Fibroblast of villous mesenchyme (primary cell): ENCODE data around the gene DPF3. TPM values are rescaled to one million over a fixed set of nuclear protein-coding genes. Genes with fewer than 3 reads are reported as not detected.

Experiments used
- DNase-seq: peaks from one replicate; pipeline ENCODE4 v3.0.0-alpha.2; 2010; ENCODE audit warnings: low read depth
- H3K4me3 ChIP-seq: 2 replicates; pipeline ENCODE4 v1.5.1; 2011; ENCODE audit warnings: low read depth, mild to moderate bottlenecking, low read length
- CTCF ChIP-seq: IDR thresholded peaks from 2 replicates; pipeline ENCODE4 v1.5.1; 2012; ENCODE audit warnings: low read depth, mild to moderate bottlenecking, low read length; ENCODE audit not compliant: insufficient read depth
- total RNA-seq: library from RNA; depleted of rRNA; stranded (reverse); fragments of >200 nt; gene quantifications from 2 replicates; pipeline ENCODE4 v1.2.3, GENCODE V29; 2012

Gene DPF3
- total RNA-seq, 1 donor = 10.4 TPM

GRCh38 chr14:72732022-72732780, 161.7 kb downstream of the DPF3 start:
- no peak overlapping the region for H3K4me3 ChIP-seq
- no peak for DNase-seq
- TF ChIP-seq CTCF = no peak

GRCh38 chr14:72731252-72732020, 162.5 kb downstream of the DPF3 start:
- no peak overlapping the region for H3K4me3 ChIP-seq
- no peak for TF ChIP-seq CTCF
- no peak for DNase-seq

GRCh38 chr14:72730468-72730867, 163.4 kb downstream of the DPF3 start:
- no peak for DNase-seq
- no peak overlapping the region for H3K4me3 ChIP-seq
- TF ChIP-seq CTCF = no peak

- DNase-seq = peak; percentile 85
Observed at GRCh38 chr14:72726444-72726843, 167.5 kb downstream of the DPF3 start.

GRCh38 chr14:72723858-72724530, 169.9 kb downstream of the DPF3 start:
- peak; percentile 54 for DNase-seq
- no peak overlapping the region for H3K4me3 ChIP-seq
- no peak for TF ChIP-seq CTCF

More at GRCh38 chr14:72726444-72726843, 167.5 kb downstream of the DPF3 start:
- H3K4me3 ChIP-seq = no peak overlapping the region
- TF ChIP-seq CTCF = no peak

- H3K4me3 ChIP-seq = no peak overlapping the region
- DNase-seq = no peak
- TF ChIP-seq CTCF = no peak
Observed at GRCh38 chr14:72722201-72722785, 171.6 kb downstream of the DPF3 start.
